HG02623 (cell line): ENCODE data around the gene SV2C.
"Not testable (repeated sequence)": the region's sequence is repeated elsewhere in the genome, so short reads cannot be mapped to it uniquely, and the experiment has no call there.

Source experiments
- ATAC-seq: cut with Tn5 transposase; IDR thresholded peaks from one replicate; pipeline ENCODE4 v1.9.1; 2021; ENCODE audit warnings: moderate library complexity; ENCODE audit not compliant: unreplicated experiment

The SV2C gene

DNA sequence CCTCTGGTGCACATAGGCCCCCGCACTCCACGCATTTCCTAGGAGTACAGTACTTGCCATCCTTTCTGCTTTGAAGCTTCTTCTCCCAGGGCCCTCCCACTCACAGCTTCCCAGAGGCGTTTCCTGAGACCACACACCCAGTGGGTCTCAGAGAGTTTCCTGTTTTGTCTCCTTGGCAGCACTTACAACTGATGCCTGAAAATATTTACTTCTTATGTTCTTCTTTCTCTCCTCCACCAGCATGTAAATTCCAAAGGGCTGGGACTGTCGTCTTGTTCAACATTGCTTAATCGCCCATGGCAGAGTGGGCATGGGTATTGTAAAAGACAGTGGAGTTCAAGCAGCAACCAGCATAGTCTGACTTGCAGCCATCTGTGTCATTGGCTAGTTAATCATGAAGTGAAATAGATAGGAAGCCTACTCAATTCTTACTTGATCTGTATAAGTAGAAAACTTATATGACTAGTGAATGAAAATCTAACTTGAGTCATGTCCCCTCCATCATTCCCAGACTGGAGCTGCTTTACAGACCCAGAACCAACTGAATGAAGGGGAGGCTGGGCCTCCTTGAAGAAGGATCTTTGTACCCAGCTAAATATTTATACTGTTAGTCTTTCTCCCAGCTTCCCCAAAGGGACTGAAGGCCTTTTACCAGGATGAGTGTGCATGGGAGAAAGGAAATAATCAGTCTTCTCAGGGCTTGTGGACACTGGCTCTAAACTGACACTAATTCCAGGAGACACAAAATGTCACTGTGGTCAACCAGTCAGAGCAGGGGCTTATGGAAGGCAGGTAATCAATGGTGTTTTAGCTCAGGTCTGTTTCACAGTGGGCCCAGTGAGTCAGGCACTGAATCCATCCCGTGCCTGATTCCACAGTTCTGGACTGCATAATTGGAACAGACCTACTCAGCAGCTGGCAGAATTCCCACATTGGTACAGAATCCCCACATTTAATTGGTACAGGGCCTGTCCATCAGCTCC, 116.4 kb downstream of the SV2C start:
- ATAC-seq: no peak

DNA sequence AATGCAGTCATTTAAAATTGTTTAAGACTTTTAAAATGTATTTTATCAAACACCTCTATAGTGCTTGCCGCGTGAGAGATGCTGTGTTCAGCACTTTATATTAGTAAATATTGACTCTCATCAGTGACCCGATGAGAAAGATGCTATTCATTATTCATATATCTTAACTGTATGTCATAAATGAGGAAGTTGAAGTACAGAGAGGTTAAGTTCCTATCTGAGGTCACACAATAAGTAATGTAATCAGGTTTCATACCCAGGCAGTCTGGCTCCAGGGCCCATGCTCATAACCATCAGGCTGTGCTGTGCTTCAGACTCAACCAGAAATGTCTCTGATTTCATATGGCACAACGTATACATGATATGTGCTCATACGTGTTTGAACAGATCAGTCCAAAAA, 119.0 kb downstream of the SV2C start:
- no peak for ATAC-seq

DNA sequence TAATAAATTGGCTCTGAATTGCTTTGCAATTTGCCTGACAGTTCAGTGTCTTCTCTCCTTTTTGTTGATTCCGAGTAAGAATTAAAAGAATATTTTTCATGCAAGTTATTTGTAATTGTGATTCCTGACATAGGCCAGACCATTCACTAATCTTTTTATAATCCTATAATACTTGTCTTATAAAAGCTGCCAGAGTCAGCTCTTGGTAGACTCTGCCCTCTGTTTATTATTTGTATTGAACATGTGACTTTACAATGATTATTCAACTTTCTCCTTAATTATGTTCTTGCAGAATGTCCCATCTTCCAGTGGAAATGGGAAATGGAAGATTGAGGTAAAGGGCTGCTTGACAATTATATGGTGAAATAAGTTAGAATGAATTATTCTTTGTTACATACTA, 121.0 kb downstream of the SV2C start:
- no peak for ATAC-seq

DNA sequence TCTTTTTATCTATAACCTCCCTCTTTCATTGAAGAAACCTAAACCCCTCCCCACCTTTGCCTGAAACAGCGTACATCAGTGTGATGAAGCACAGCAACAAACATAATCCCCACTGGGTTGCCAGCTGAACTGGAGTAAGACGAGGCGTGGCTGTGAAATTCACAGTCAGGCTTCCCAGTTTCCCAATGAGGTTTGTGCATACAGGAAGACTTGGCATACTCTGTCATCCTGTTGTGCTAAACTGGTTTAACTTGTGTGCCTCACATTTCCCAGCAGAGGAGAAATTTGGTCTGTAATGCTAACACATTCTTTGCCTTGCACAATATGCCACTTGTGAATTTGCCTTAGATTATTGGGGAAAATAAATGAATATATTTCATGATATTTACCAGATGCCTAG, 121.5 kb downstream of the SV2C start:
- no peak for ATAC-seq

DNA sequence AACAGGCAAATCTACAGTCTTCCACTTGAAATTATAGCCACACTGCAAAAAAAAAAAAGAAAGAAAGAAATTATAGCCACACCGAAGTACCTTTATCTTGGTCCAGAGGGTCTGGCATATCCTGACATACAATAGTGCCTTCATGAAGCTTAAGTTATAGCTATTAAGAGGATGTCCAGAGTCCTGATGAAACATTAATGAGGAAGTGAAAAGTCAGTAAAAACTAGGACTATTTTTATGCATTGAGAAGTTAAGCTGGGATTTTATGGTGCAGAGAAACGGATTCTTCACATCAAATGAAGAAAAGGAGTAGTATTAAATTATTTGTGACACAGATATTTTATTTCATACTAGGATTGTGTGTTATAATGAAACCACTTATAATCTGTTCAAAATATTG, 123.9 kb downstream of the SV2C start:
- ATAC-seq: no peak

DNA sequence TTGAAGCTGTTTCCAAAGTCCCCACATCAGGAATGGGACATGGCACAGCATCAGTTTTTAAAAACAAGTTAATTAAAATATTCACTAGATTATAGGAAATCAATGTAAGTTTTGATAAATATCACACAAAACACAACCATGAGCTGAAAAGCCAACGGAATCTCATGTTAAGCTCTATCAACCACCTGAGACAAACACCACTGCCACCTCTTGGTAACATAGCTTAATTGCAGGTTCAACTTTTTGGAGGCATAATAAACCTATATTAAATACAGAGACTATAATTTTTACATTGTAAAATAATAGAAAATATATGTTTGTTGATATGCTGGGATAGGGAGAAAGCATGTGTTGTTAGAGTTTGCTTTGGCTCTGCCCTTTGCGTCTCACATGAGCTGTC, 126.1 kb downstream of the SV2C start:
- ATAC-seq: no peak

DNA sequence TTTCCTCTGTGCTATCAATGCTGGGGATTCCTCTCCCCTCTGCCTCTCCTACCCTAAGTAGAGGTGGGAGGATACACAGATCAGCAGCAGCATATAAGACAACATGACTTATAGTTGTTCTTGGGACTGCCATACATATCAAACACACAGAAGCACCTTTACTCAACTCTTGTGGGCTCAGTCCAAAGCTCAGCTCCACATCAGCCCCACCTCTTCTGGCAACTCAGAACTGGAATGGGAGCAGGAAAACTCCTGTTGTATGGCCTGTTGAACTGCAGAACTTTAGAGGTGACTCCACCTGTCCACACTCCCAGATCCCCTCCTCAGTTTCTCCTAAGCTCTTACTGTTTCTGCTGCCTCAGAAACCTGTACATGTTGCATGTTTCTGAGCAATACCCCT, 127.8 kb downstream of the SV2C start:
- ATAC-seq: no peak

DNA sequence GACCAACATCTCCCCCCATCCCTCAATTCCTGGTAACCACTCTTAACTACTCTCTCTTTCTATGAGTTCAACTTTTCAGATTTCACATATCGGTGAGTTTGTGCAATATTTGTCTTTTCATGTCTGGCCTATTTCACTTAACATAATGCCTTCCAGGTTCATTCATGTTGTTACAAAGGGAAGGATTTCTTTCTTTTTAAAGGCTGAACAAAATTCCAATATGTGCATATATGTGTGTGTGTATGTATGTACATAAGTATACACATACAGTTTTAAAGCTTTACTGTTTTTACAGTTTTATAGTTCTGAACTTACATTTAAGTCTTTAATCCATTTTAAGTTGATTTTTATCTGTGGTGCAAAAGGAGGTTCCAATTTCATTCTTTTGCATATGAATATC, 130.7 kb downstream of the SV2C start:
- ATAC-seq: no peak

DNA sequence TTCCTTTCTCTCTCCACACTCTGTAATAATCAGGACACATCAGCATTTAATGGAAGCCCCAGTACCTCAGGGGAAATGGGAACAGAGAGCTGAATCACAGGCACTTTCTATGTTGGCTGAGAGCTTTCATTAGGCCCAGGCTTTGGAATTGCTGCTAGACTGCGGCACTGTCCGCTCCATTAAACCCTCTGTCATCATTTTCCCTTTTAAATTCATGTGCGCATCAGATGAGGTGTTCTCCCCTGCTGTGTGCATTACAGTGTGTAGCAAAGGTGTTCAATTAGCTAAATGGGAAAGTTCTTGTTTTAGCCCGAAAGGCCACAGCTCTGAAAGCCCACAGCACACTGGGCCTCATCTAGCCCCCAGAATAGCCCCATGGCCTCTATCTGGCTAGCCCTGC, 133.6 kb downstream of the SV2C start:
- ATAC-seq: no peak

DNA sequence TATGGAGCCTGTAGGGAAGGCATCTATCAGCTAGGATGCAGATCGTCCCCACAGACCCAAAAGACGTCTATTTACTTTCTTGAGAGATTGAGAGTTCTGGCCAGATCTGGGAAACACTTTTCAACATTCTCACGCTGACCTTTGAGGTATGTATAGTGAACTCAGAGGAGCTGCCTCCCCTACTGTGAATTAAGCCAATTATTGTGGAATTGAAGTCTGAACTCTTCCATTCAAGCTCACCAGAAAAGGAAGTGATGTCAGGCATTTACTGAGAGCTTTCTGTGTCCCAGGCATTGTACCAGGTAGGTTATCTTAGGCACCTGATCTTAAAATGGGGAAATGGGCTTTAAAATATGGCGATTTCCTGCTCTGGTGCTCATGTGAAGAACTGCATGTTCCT, 136.5 kb downstream of the SV2C start:
- ATAC-seq: no peak

DNA sequence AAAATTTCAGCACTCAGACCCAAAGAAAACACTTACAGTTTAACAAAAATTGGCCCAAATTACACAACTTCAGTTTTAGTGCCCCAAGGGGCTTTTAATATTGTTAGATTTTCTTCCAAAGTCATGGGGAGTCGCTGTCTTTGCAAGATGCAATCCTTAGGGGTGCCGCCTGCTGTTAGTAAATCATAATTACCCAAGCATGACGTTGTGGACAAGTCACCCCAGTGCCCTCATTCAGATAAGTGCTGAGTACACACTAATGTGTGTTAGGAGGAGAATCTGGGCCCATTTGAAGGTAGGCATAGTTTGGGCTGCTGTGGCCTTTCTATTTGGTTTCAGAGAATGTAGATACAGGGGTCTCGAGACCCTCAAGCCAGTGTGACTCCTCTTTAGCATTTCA, 138.1 kb downstream of the SV2C start:
- ATAC-seq: no peak

DNA sequence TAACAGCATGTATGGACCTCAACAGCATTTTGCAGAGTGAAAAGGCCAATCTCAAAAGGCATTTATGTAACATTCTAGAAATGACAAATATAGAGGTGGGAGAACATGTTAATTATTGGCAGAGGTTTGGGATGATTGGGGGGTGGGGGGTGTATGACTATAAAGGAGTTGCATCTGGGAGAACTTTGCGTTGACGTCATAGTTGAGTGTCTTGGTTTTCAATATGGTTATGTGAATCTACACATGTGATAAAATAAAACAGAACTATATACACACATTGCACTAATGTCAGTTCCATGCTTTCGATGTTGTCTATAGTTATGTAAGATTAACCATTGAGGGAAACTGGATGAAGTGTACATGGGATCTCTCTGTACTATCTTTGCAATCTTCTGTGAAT, 139.1 kb downstream of the SV2C start:
- ATAC-seq: no peak

DNA sequence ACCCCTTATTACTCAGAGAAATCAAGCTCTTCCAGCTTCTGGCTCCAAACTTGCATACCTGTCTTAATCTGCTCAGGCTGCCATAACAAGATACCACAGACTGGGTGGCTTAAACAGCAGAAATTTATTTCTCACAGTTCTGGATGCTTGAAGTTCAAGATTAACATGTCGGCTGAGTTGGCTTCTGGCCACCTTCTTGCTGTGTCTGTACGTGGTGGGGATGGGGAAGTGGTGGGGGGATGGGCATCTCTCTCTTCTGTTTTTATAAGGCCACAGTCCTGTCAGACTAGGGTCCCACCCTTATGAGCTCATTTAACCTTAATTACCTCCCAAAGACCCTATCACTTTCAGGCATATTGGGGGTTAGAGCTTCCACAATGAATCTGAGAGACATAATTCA, 140.5 kb downstream of the SV2C start:
- ATAC-seq: no peak

DNA sequence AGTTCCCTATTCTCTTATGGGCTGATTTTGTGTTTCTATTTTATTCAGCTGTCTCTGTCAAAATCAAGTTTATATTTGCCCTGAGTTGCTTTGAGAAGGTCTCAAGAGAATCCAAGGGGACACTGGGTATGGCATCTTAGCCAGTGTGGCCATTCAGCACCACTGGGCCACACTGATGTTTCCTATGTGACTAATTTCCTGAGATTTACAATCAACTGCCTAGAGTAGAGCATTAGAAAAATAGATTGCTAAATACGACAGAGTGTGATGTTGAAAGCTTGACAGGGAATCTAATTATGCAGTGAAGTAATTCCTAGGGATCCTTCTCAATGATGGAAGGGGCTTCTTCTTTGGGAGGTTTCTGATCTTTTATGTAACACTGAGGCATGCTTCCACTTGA, 141.7 kb downstream of the SV2C start:
- ATAC-seq: no peak

DNA sequence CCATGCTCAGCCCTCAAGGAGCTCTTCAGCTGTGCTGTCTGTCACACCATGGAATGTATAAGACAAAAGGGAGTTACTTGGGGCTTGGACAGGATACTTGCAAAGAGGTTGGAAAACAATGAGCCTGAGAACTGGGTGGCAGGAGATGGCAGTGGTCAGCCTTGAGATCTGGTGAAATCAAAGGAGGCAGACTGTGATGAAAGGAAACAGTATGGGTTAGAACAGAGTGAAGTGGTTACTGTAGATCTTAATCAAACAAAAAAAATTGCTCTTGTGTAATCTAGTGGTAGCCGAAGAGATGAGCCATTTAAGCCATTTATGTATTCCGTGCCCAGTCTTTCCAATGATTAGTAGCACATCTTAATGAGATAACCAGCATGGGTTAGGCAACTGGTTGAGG, 142.2 kb downstream of the SV2C start:
- ATAC-seq: no peak

DNA sequence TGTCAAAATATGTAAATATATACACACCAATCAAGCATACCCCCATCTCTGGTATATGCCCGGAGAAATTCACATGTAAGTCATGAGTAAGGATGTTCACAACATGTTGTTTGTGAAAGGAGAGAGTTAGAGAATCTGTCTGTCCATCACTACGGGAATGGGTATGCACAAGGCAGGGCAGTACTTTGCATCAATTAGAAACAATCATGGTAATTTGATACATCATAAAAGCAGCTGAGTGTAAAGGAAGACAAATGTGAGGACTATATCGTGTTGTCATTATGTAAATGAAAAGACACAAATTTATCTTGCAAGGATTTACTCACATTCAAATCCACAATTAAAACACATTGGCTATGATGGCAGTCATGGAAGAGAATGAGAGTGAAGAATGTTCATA, 146.7 kb downstream of the SV2C start:
- ATAC-seq: no peak

DNA sequence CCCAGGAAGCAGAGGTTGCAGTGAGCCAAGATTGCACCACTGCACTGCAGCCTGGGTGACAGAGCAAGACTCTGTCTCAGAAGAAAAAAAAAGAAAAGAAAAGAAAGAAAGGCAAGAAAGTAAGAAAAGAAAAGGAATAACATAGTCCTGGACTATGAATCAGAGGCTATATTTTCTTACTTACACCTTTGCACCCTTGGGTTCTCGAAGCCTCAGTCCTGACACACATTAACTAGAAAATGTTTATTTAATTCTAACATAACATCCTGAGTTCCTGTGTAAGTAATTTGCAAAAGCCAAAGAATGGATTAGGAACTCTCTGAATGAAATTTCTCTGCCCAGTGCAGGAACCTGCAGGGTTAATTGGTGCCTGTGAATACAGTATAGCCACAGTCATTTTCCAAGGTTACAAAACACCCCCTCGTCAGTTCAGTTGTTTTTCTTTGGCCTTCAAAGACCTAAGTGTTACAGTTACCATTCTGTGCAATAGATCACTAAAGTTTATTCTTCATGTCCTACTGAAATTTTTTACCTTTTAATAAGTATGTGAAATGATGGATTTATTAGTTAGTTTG, 147.6 kb downstream of the SV2C start:
- no peak for ATAC-seq

DNA sequence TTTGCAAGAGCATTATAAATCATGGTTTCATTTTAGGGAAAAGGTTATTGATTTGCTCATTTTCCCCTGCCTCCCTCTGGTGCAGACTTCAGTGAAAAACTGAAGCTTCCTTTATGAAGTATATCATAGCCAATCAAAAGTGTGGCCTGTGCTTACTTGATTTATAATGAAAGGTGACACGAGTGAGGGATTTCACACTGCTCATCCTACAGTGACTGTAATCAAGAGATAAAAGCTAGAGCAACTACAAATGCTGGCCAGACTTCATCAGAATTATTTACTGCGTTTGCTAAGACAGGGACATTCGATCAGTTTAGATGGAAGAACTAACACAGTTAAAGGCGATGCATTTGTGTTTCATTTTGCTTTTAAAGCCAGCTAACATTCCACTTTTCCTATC, 151.5 kb downstream of the SV2C start:
- ATAC-seq: no peak

DNA sequence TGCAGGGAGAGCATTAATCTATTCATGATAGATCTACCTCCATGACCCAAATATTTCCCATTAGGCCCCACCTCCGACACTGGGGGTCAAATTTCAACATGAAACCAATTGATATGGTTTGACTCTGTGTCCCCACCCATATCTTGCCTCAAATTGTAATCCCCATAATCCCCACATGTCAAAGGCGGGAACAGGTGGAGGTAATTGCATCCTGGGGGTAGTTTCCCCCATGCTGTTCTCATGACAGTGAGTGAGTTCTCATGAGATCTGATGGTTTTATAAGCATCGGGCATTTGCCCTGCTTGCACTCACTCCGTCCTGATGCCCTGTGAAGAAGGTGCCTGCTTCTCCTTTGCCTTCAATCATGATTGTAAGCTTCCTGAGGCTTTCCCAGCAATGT, 153.5 kb downstream of the SV2C start:
- ATAC-seq: no peak

DNA sequence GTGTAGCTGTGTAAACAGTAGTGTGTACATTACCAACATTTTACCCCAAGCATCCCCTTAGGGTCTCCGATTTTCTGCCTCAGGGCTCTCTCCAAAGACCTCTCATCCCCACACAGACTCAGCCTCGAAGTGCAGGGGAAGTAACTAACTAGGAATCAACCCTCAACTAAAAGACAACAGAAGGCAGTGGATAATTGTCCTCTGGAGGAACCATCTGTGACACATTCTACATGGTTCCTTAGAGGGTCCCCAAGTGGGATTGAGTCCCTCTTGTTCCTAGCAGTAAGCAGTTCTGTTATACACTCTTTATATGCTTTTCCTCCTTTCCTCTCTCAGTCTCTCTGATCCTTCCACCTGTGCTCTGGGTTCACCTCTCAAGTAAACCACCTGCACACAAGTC, 157.2 kb downstream of the SV2C start:
- ATAC-seq: no peak

DNA sequence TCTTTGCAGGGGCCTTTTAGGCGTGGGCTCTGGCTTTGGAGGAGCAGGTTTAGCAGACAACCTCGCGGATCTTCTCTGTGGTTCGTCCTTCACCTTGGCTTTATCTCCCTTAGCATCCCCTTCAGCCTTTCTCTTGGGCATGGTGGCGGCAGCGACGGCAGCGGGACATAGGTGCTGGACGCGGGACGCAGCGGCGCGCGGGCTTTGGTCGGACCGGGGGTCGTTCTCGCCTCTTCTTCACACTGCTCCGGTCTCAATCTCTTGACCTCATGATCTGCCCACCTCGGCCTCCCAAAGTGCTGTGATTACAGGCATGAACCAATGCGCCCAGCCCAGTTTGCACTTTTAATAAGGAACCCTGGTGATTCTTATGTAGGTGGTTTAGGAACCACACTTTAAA, 159.0 kb downstream of the SV2C start:
- not testable (repeated sequence) for ATAC-seq

DNA sequence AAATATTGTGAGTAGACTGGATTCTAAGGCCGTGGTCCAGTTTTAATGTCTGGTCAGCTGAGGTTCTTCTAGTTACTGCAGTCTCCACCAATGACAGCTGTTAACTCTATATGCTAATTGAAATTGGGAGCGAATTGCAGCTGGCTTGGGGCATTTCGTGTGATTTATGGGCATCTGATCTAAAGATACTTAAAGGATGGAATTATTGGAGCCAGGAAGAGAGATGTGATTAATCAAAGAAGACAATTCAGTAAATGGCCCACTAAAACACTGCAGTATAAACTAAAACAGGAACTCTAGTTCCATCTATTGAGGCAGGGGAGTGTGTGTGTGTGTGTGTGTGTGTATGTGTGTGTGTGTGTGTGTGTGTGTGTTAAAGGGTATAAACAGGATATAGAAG, 162.4 kb downstream of the SV2C start:
- no peak for ATAC-seq

DNA sequence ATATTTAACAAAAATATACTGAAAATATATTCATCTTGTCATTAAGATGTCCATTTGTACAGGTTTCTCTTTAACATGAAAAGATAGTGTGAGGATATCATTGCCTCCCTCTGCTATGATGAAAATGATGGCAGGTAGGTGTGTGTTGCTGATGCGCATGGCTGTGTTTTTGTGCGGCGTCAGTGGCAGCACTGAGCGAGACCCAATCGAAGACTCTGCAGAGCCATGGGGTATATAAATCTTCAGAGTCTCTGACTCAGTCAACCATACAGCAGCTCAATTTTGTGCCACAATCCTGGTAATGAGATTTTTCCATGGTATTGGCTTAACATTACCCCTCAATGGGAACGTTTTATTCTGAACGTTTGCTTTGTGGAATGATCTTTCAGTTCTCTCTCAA, 166.4 kb downstream of the SV2C start:
- ATAC-seq: no peak
